Measurements from ENCODE around the gene DDI1.

Gene DDI1

DNA sequence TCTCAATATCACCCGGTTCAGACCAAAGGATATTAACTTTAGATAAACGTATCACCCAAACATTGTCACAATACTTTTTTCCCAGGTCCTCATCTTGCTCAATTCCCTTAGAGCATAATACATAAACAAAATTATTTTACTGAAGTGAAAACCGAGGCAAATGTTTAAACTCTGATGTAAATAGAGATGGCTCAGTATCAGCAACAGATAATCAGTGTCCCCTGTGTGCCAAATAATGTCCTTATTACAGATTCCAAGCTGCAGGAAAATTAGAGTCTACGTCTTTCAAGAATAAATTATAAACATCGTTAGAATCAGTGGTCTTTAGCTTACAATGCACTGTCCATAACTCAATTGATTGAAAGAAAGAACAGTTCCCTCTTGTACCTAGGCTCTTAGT lies 50.2 kb downstream of the DDI1 start:
- DNase-seq: no peak

Measured in activated CD4-positive, alpha-beta T cell treated with anti-CD3 and anti-CD28 coated beads, Interleukin-10, Interleukin-2, amounts not matched to agents 100 ng/mL and 50 ng/mL, durations not matched to agents 16 hours and 8 hours (primary cell).